ENCODE measurements around the gene IL4I1. TPM values are rescaled to one million over a fixed set of nuclear protein-coding genes. Genes with fewer than 3 reads are reported as not detected.

Gene IL4I1
- total RNA-seq, 1 experiment from 2014 or later = 0.61 TPM

GRCh38 chr19:49870309-49870901 is 26.3 kb downstream of the IL4I1 start:
- Mint-ChIP-seq H3K36me3 (ENCODE audit: insufficient read depth in 1 of 3, low read depth in 3 of 3) (peaks cover 6 to 19% (median 7%) of the 10 kb centered on the region in 3 experiments; a peak in 6 of 7 replicates), H3K9me3 (no peaks in the 10 kb centered on the region), H3K4me1 (peaks cover 23 to 28% of the 10 kb centered on the region in 2 experiments), H3K27me3 (ENCODE audit: low read depth) (no peaks in the 10 kb centered on the region), H3K4me3 (no peak overlapping the region), H3K27ac (peak overlapping the region; percentile 94 to 99 (median 97); a peak in 6 of 7 replicates)
- WGBS (ENCODE audit: extremely low coverage, insufficient read length, low lambda C conversion rate) = no CpG with 5 or more reads among the region's 15 CpGs
- Histone ChIP-seq H2BK20ac (ENCODE audit: low read depth, low read length, poor library complexity, severe bottlenecking) (no peak overlapping the region), H4K5ac (ENCODE audit: insufficient read length, low read depth, low read length) (peak overlapping the region; percentile 7), H2AK5ac (ENCODE audit: insufficient read length, low read length) (no peak overlapping the region), H3K4me2 (ENCODE audit: insufficient read depth, insufficient read length, low read length) (peak overlapping the region; percentile 60), H3K18ac (ENCODE audit: insufficient read length, low read depth, low read length) (peak overlapping the region; percentile 78), H3T11ph (ENCODE audit: low read length) (no peak overlapping the region), H4K91ac (ENCODE audit: insufficient read length, low read depth, low read length) (no peak overlapping the region), H2AFZ (ENCODE audit: low read length) (no peak overlapping the region), H3K27ac (ENCODE audit: insufficient read length, low read depth, low read length) (no peak overlapping the region), H3K79me1 (ENCODE audit: insufficient read depth, low read depth, low read length, poor library complexity, severe bottlenecking) (no peaks in the 10 kb centered on the region), H3K79me2 (ENCODE audit: insufficient read depth, low read length) (no peaks in the 10 kb centered on the region; the same call in 1 of the 2 replicates), H3K4me1 (ENCODE audit: insufficient read depth, low read length) (peaks cover 2% of the 10 kb centered on the region; the same call in 1 of the 2 replicates), H4K8ac (replicated peaks; ENCODE audit: insufficient read length, low read depth, low read length) (no peak overlapping the region), H3K14ac (ENCODE audit: insufficient read depth, low read length) (peak overlapping the region; percentile 80; the same call in 1 of the 2 replicates), H3K23ac (ENCODE audit: insufficient read length, low read depth, low read length) (no peak overlapping the region), H3K23me2 (ENCODE audit: insufficient read length, low read depth, low read length, poor library complexity, severe bottlenecking) (peaks cover 15% of the 10 kb centered on the region), H3K9ac (ENCODE audit: extremely low read depth, insufficient read length, low read length) (peak overlapping the region; percentile 48), H4K20me1 (ENCODE audit: control insufficient read depth, insufficient read depth, insufficient read length) (no peaks in the 10 kb centered on the region), H2BK12ac (ENCODE audit: insufficient read length, low read depth, low read length) (no peak overlapping the region), H2BK120ac (ENCODE audit: low read depth, low read length, poor library complexity, severe bottlenecking) (no peak overlapping the region), H2BK5ac (ENCODE audit: insufficient read length, low read length) (no peak overlapping the region), H3K27me3 (ENCODE audit: insufficient read depth, low read length) (no peaks in the 10 kb centered on the region), H2BK15ac (ENCODE audit: low read depth, low read length) (no peak overlapping the region), H3K4ac (ENCODE audit: low read depth, low read length) (no peak overlapping the region), H3K9me3 (ENCODE audit: control insufficient read depth, low read depth, low read length) (no peaks in the 10 kb centered on the region), H3K56ac (ENCODE audit: insufficient read length, low read depth, low read length) (no peak overlapping the region)
- TF ChIP-seq CTCF (conservative IDR thresholded peaks at IDR 0.05) = no peak
- DNase-seq = no peak

Measured in H9 (cell line).